GM13977 (cell line): ENCODE measurements around the gene MZT2B.
"Not testable (repeated sequence)": the region's sequence is repeated elsewhere in the genome, so short reads cannot be mapped to it uniquely, and the experiment has no call there.

Experiments
- DNase-seq: peaks from one replicate; pipeline ENCODE4 v3.0.0; 2012; ENCODE audit warnings: low spot score
- in situ Hi-C: fragments of 300-500 bp; cut with MboI; formaldehyde crosslinking; loops from one replicate; pipeline ENCODE4 v1.12.0; 2022; ENCODE audit warnings: low sequenced_read_pairs, low pct_unique_long_range_greater_than_20kb, mixed read lengths, inconsistent platforms; ENCODE audit not compliant: unreplicated experiment
- TF ChIP-seq, protein P1 (sequence below): IDR thresholded peaks from 2 replicates; pipeline ENCODE4 v1.5.1; 2012; ENCODE audit warnings: mild to moderate bottlenecking, control low read depth; ENCODE audit not compliant: insufficient read depth; ENCODE audit errors: extremely low read depth, missing control alignments

The MZT2B gene

DNA sequence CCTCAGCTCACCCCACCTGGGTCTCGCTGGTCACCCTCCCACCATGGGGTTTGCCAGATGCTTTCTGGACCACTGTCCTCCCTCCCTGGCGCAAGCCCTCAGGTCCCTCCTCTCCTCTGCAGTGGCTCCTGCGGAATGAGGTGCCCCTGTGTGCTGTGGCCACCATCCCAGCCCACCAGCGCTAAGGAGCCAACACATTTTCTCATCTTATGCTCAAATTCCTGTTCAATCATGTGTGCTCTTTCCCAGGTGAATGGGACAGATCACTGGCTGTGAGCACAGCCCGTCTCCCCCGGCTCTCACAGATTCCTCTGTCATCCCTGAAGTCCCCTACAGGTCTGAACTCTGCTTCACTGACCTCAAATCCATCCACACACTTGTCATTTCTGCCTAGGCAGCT lies 21.9 kb upstream of the MZT2B start:
- TF ChIP-seq, protein P1, sequence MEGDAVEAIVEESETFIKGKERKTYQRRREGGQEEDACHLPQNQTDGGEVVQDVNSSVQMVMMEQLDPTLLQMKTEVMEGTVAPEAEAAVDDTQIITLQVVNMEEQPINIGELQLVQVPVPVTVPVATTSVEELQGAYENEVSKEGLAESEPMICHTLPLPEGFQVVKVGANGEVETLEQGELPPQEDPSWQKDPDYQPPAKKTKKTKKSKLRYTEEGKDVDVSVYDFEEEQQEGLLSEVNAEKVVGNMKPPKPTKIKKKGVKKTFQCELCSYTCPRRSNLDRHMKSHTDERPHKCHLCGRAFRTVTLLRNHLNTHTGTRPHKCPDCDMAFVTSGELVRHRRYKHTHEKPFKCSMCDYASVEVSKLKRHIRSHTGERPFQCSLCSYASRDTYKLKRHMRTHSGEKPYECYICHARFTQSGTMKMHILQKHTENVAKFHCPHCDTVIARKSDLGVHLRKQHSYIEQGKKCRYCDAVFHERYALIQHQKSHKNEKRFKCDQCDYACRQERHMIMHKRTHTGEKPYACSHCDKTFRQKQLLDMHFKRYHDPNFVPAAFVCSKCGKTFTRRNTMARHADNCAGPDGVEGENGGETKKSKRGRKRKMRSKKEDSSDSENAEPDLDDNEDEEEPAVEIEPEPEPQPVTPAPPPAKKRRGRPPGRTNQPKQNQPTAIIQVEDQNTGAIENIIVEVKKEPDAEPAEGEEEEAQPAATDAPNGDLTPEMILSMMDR = no peak
- in situ Hi-C loops = loop anchor here (25.0 kb wide), 1 partner anchor 152 kb away; no protein-coding TSS in a partner anchor
- DNase-seq = no peak

- in situ Hi-C loops = loop anchor here (25.0 kb wide), 1 partner anchor 151 kb away; no protein-coding TSS in a partner anchor
- DNase-seq = not testable (repeated sequence)
Measured at GRCh38 chr2:130160838-130161705, 21.0 kb upstream of the MZT2B start.

DNA sequence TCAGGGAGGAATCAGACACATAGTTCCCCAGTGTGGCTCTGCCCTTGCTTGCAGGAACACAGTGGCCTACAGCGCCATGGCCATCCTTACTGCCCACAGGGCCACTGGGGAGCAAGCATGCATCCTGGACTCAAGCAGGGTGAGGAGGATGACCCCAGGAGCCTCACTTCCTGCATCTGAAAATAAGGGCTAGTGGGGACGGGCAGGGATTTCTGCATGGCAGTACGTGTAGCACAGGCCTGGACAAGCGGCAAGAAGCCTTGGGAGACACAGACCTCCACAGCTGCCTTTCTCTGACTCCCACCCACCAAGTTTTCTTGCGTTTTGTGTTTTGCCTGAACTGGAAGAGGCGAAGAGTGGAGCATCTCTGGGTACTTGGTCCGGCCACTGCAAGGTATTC lies 19.6 kb upstream of the MZT2B start:
- DNase-seq = not testable (repeated sequence)
- in situ Hi-C loops = loop anchor here (25.0 kb wide), 1 partner anchor 150 kb away; no protein-coding TSS in a partner anchor

- TF ChIP-seq, protein P1 = no peak
- DNase-seq = no peak
- in situ Hi-C loops = loop anchor here (25.0 kb wide), 1 partner anchor 149 kb away; no protein-coding TSS in a partner anchor
Measured at GRCh38 chr2:130162968-130163367, 19.1 kb upstream of the MZT2B start.

DNA sequence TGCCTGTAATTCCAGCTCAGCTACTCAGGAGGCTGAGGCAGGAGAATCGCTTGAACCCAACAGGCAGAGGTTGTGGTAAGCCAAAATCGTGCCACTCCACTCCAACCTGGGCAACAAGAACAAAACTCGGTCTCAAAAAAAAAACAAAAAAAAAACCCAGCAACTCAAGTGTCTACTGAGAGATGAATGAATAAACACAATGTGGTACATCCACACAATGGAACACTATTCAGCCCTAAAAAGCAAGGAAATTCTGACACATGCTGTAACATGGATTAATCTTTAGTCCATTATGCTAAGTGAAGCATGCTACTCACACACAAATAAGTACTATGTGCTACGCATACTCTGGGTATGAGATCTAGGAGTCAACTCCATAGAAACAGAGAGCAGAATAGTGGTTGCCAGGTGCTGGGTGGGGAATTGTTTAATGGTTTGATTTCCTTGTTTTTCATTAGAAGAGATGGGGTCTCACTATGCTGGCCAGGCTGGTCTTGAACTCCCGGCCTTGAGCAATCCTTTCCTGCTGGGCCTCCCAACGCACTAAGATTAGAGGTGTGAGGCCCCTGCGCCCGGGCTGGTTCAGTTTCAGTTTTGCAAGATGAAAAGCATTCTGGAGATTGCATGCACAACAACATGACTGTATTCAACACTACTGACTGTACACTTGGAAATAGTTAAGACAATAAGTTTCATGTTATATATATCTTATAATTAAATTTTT lies 16.6 kb upstream of the MZT2B start:
- no peak for DNase-seq
- in situ Hi-C loops = loop anchor here (25.0 kb wide), 1 partner anchor 147 kb away; no protein-coding TSS in a partner anchor
- TF ChIP-seq, protein P1 = no peak

DNA sequence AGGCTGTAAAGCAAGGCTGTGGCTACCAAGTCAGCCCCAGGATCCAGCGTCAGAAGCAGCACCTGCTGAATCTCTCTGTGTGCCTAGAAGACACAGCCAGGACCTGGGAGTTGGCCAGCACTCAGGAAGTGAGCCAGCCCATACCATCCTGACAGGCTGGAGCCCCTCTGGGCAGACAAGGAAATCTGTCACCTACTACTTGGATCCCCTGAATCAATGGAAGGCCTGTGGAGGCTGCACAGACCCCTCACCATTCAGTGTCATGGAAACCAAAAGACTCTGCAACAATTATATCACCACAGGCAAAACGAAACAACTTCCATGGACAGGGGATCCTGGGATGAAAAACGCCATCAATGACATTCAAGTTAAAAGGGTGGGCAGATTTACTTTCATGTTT lies 15.5 kb upstream of the MZT2B start:
- in situ Hi-C loops = loop anchor here (25.0 kb wide), 1 partner anchor 146 kb away; no protein-coding TSS in a partner anchor
- not testable (repeated sequence) for DNase-seq

DNA sequence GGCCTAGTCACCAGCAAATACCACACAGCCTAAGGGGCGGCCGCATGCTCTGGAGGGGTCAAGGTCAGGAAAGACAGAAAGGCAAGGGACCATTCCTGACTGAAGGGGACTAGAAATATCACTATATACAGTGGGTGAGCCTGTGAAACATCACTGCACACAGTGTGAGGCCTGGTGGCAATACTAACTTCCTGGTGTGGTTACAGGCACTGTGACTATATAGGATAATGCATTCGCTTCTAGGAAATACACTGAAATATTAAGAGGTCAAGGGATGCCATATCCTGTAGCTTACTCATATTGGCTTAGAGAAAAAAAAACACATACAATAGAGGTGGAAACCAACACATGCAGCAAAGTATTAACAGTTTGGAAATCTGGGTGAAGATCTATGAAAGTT lies 12.9 kb upstream of the MZT2B start:
- in situ Hi-C loops = loop anchor here (25.0 kb wide), 1 partner anchor 143 kb away; no protein-coding TSS in a partner anchor

GRCh38 chr2:130169896-130170295 lies 12.2 kb upstream of the MZT2B start:
- no peak for DNase-seq
- TF ChIP-seq, protein P1 = no peak
- in situ Hi-C loops = loop anchor here (25.0 kb wide), 1 partner anchor 142 kb away; no protein-coding TSS in a partner anchor

More for the DNA sequence above, 12.9 kb upstream of the MZT2B start:
- DNase-seq = not testable (repeated sequence)

DNA sequence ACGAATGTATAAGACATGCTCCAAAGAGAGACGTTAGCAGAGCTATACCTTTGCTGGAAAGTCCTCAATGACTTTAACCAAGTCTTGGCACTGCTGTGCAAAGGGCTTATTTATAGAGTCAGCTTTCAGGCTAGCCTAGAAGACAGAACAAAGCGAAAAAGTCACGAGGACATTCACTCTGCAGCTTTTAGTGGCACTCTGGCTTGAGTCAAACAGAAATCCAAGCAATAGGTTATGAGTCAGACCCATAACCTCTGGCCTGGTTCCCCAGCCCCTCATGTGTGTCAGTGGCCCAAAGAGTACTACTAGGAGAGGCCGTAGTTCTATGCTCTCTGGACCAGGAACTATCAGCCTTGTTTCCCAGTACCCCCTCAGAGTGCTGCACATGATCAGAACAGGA lies 7.2 kb upstream of the MZT2B start:
- in situ Hi-C loops = loop anchor here (25.0 kb wide), 1 partner anchor 137 kb away; no protein-coding TSS in a partner anchor
- DNase-seq = not testable (repeated sequence)

GRCh38 chr2:130180404-130181324 lies 1.4 kb upstream of the MZT2B start:
- in situ Hi-C loops, DNase-seq: not testable (repeated sequence)
